SK-N-SH (cell line): ENCODE data around the gene FFAR3. TPM values are rescaled to one million over a fixed set of nuclear protein-coding genes. Genes with fewer than 3 reads are reported as not detected.

Experiments
- CTCF ChIA-PET: fragments of 300-600, 350-600 bp; formaldehyde crosslinking; extraction: SDS; loops from one replicate; lab custom pipeline; 2021; lab: Yijun Ruan, JAX
- POLR2A ChIA-PET: fragments of 350-600 bp; sonication (Branson Sonifier 250); formaldehyde crosslinking; extraction: SDS; loops from one replicate; lab custom pipeline; 2020; ENCODE audit warnings: antibody characterized with exemption, inconsistent platforms; lab: Yijun Ruan, JAX
- DNase-seq: peaks from one replicate; pipeline ENCODE4 v3.0.0; 2012
- H2AFZ ChIP-seq: fragments of 200-600 bp; sonication (generic); 2 replicates; pipeline ENCODE4 v1.8.1; 2016; ENCODE audit warnings: antibody characterized with exemption, mild to moderate bottlenecking, low read depth
- H3F3A ChIP-seq: fragments of 200-600 bp; sonication (generic); replicated peaks from 2 replicates; pipeline ENCODE3; 2016; ENCODE audit warnings: antibody characterized with exemption, mild to moderate bottlenecking; ENCODE audit not compliant: insufficient read depth
- H3K27ac ChIP-seq, 2 experiments: fragments of 200-500 bp in 1 of 2; fragments of 200-600 bp in 1 of 2; sonication (Bioruptor generic) in 1 of 2; sonication (generic), shearing (Covaris generic) in 1 of 2; 2 replicates each; pipeline versions ENCODE4 v1.5.1 to v1.6.1; 2014 to 2016; ENCODE audit warnings: low read depth in 2 of 2, inconsistent platforms in 1 of 2, low read length in 1 of 2, mild to moderate bottlenecking in 1 of 2, mixed read lengths in 1 of 2
- H3K27me3 ChIP-seq: fragments of 200-600 bp; sonication (generic), shearing (Covaris generic); 2 replicates; pipeline ENCODE4 v1.6.1; 2016; ENCODE audit warnings: mixed run types; ENCODE audit not compliant: insufficient read depth
- H3K36me3 ChIP-seq, 2 experiments: fragments of 200-500 bp in 1 of 2; fragments of 200-600 bp in 1 of 2; sonication (Bioruptor generic) in 1 of 2; sonication (generic) in 1 of 2; replicated peaks in 1 of 2; 2 replicates each; pipeline versions ENCODE3 to v1.5.1; 2014 to 2016; ENCODE audit warnings: low read length in 1 of 2, mild to moderate bottlenecking in 1 of 2; ENCODE audit not compliant: insufficient read depth in 2 of 2, control insufficient read depth in 1 of 2
- H3K4me1 ChIP-seq, 2 experiments: fragments of 200-500 bp in 1 of 2; fragments of 200-600 bp in 1 of 2; sonication (Bioruptor generic) in 1 of 2; sonication (generic), shearing (Covaris generic) in 1 of 2; 2 replicates each; pipeline versions ENCODE4 v1.5.1 to v1.6.1; 2014 to 2016; ENCODE audit warnings: low read depth in 1 of 2, low read length in 1 of 2, mixed run types in 1 of 2; ENCODE audit not compliant: insufficient read depth in 2 of 2, control insufficient read depth in 1 of 2
- H3K4me2 ChIP-seq: fragments of 200-600 bp; sonication (generic), shearing (Covaris generic); 2 replicates; pipeline ENCODE4 v1.6.1; 2017; ENCODE audit warnings: mixed run types
- H3K4me3 ChIP-seq, 2 experiments: fragments of 200-500 bp in 1 of 2; fragments of 200-600 bp in 1 of 2; sonication (Bioruptor generic) in 1 of 2; sonication (generic), shearing (Covaris generic) in 1 of 2; 2 replicates each; pipeline versions ENCODE4 v1.5.1 to v1.8.1; 2014 to 2016; ENCODE audit warnings: low read depth in 2 of 2, inconsistent platforms in 1 of 2, low read length in 1 of 2, mild to moderate bottlenecking in 1 of 2, mixed read lengths in 1 of 2, moderate library complexity in 1 of 2
- H3K79me2 ChIP-seq: fragments of 200-600 bp; sonication (generic); 2 replicates; pipeline ENCODE4 v1.8.1; 2017; ENCODE audit warnings: mild to moderate bottlenecking; ENCODE audit not compliant: insufficient read depth
- H3K9ac ChIP-seq: fragments of 200-600 bp; sonication (generic); 2 replicates; pipeline ENCODE4 v1.6.1; 2017; ENCODE audit warnings: mixed run types
- H3K9me2 ChIP-seq: fragments of 200-600 bp; sonication (generic); 2 replicates; pipeline ENCODE4 v1.6.1; 2017; ENCODE audit warnings: mixed run types
- H3K9me3 ChIP-seq: fragments of 200-600 bp; sonication (generic); 2 replicates; pipeline ENCODE4 v1.6.1; 2017; ENCODE audit warnings: mixed run types, mild to moderate bottlenecking, moderate library complexity
- H4K20me1 ChIP-seq: fragments of 200-600 bp; sonication (generic); 2 replicates; pipeline ENCODE4 v1.6.1; 2017; ENCODE audit warnings: mild to moderate bottlenecking, mixed run types; ENCODE audit not compliant: insufficient read depth
- CHD2 ChIP-seq: fragments of 150-350 bp; IDR thresholded peaks from 2 replicates; pipeline ENCODE4 v1.6.1; 2018; ENCODE audit warnings: low read length; ENCODE audit not compliant: partially characterized antibody
- ELF1 ChIP-seq: IDR thresholded peaks from 2 replicates; pipeline ENCODE4 v1.4.0; 2012
- EP300 ChIP-seq, 2 experiments: IDR thresholded peaks; 2 replicates each; pipeline versions ENCODE4 v1.4.0 to v1.6.1; 2012; ENCODE audit warnings: borderline replicate concordance in 1 of 2, low read depth in 1 of 2, low read length in 1 of 2
- EZH2phosphoT487 ChIP-seq: fragments of 200-600 bp; sonication (generic); IDR thresholded peaks from 2 replicates; pipeline ENCODE4 v1.6.1; 2017; ENCODE audit warnings: low read depth, mixed run types, mild to moderate bottlenecking, antibody characterized with exemption, moderate library complexity, borderline replicate concordance
- FOSL2 ChIP-seq: IDR thresholded peaks from 2 replicates; pipeline ENCODE4 v1.4.0; 2012; ENCODE audit warnings: low read depth, mild to moderate bottlenecking, moderate library complexity, borderline replicate concordance
- FOXJ3 ChIP-seq: sonication (generic); formaldehyde crosslinking; IDR thresholded peaks from 2 replicates; pipeline ENCODE4 v1.5.1; 2020; ENCODE audit warnings: mild to moderate bottlenecking, missing genetic modification reagents
- FOXM1 ChIP-seq: IDR thresholded peaks from 2 replicates; pipeline ENCODE4 v1.4.0; 2012; ENCODE audit warnings: low read depth, mild to moderate bottlenecking
- GATA2 ChIP-seq: sonication (generic); formaldehyde crosslinking; IDR thresholded peaks from 2 replicates; pipeline ENCODE4 v1.5.0; 2020; ENCODE audit warnings: mild to moderate bottlenecking, missing genetic modification reagents
- IRF3 ChIP-seq: fragments of 150-350 bp; IDR thresholded peaks from 2 replicates; pipeline ENCODE4 v1.6.1; 2016; ENCODE audit warnings: mild to moderate bottlenecking, low read depth, low read length
- NRF1 ChIP-seq: IDR thresholded peaks from 2 replicates; pipeline ENCODE4 v1.6.1; 2012; ENCODE audit warnings: low read depth, mild to moderate bottlenecking, low read length
- POLR2AphosphoS5 ChIP-seq: IDR thresholded peaks from 2 replicates; pipeline ENCODE4 v1.6.1; 2012; ENCODE audit warnings: low read depth, low read length
- RAD21 ChIP-seq: IDR thresholded peaks from 2 replicates; pipeline ENCODE4 v1.6.1; 2012; ENCODE audit warnings: mild to moderate bottlenecking, low read length
- RCOR1 ChIP-seq: fragments of 150-350 bp; IDR thresholded peaks from 2 replicates; pipeline ENCODE4 v1.6.1; 2017; ENCODE audit warnings: antibody characterized with exemption, low read length
- RFX5 ChIP-seq: IDR thresholded peaks from 2 replicates; pipeline ENCODE4 v1.6.1; 2012; ENCODE audit warnings: mild to moderate bottlenecking, improper control_type of control experiment, low read length
- RXRA ChIP-seq: IDR thresholded peaks from 2 replicates; pipeline ENCODE4 v1.4.0; 2012; ENCODE audit warnings: low read depth, mild to moderate bottlenecking, borderline replicate concordance
- SIN3A ChIP-seq: IDR thresholded peaks from 2 replicates; pipeline ENCODE4 v1.6.1; 2012; ENCODE audit warnings: low read depth, mild to moderate bottlenecking, low read length, moderate library complexity, borderline replicate concordance
- USF2 ChIP-seq: fragments of 150-350 bp; IDR thresholded peaks from 2 replicates; pipeline ENCODE4 v1.6.1; 2017; ENCODE audit warnings: antibody characterized with exemption, low read length, low read depth, borderline replicate concordance
- WGBS: methylation state at CpG from one replicate; pipeline ENCODE4 v1.1.6; 2017; ENCODE audit warnings: low lambda C conversion rate; 5-methylcytosine and 5-hydroxymethylcytosine counted together
- polyA plus RNA-seq, 3 experiments: library from polyadenylated mRNA; depleted of rRNA; stranded (reverse); fragments of >200 nt; gene quantifications; 2 replicates each; pipeline ENCODE4 v1.2.3, GENCODE V29; 2012
- TF ChIP-seq, protein P1 (sequence below): IDR thresholded peaks from 2 replicates; pipeline ENCODE4 v1.4.0; 2012; ENCODE audit warnings: low read depth, borderline replicate concordance
- TF ChIP-seq, protein P2 (sequence below): IDR thresholded peaks from 2 replicates; pipeline ENCODE4; 2012
- TF ChIP-seq, protein P3 (sequence below): IDR thresholded peaks from 2 replicates; pipeline ENCODE4 v1.4.0; 2012; ENCODE audit warnings: low read depth, borderline replicate concordance

FFAR3 gene
- polyA plus RNA-seq, 1 of the 3 experiments (the other 2 are of a cell fraction), result not detected

DNA sequence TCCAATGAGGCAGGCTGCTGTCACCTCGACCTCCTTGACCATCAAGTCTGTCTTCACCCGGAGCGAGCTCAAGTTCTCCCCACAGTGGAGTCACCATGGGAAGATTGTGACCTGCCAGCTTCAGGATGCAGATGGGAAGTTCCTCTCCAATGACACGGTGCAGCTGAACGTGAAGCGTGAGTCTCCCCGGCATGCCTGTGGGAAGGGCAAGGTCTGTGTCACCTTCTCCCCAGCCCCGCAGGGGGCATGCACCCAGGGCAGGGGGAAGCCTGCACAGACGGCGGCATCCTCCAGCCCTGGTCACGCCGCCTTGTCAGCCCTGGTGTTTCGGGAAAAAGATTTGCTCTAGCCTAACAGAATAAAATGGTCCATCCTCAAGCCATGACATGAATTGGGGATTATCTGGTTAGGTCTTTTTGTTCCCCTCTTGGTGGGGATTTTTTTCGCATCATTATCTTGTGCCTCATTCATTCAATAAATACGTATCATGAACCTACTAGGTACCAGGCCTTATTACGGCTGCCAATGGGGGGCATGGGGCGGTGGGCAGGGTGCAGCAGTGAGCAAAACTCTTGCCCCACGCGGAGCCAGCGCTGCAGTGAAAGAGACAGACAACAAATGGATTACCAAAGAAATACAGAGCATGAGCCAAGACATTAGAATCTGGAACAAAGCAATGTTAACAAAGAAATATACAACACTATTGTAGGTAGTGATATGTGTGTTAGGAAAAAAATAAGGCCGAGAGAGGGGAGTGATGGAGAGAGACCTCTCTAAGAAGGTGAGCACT lies 21.9 kb upstream of the FFAR3 start:
- POLR2A ChIA-PET, result no interaction called here
- H3K9me3 ChIP-seq, result no peaks in the 10 kb centered on the region

More for the DNA sequence above, 21.9 kb upstream of the FFAR3 start:
- DNase-seq, result no peak
- Histone ChIP-seq H3K27ac (no peak overlapping the region), H3K27me3 (peaks cover 85% of the 10 kb centered on the region), H3K79me2 (no peaks in the 10 kb centered on the region), H3K4me2 (no peak overlapping the region), H3K4me1 (no peaks in the 10 kb centered on the region), H2AFZ (no peak overlapping the region)
- no peak for TF ChIP-seq EZH2phosphoT487
- TF ChIP-seq FOSL2, result no peak
- no peak for TF ChIP-seq SIN3A
- TF ChIP-seq POLR2AphosphoS5, result no peak
- TF ChIP-seq FOXM1, result no peak
- TF ChIP-seq USF2, result no peak
- no peak for TF ChIP-seq NRF1
- TF ChIP-seq, protein P1, sequence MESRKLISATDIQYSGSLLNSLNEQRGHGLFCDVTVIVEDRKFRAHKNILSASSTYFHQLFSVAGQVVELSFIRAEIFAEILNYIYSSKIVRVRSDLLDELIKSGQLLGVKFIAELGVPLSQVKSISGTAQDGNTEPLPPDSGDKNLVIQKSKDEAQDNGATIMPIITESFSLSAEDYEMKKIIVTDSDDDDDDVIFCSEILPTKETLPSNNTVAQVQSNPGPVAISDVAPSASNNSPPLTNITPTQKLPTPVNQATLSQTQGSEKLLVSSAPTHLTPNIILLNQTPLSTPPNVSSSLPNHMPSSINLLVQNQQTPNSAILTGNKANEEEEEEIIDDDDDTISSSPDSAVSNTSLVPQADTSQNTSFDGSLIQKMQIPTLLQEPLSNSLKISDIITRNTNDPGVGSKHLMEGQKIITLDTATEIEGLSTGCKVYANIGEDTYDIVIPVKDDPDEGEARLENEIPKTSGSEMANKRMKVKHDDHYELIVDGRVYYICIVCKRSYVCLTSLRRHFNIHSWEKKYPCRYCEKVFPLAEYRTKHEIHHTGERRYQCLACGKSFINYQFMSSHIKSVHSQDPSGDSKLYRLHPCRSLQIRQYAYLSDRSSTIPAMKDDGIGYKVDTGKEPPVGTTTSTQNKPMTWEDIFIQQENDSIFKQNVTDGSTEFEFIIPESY, result no peak
- no peak for TF ChIP-seq CHD2
- TF ChIP-seq, protein P2, sequence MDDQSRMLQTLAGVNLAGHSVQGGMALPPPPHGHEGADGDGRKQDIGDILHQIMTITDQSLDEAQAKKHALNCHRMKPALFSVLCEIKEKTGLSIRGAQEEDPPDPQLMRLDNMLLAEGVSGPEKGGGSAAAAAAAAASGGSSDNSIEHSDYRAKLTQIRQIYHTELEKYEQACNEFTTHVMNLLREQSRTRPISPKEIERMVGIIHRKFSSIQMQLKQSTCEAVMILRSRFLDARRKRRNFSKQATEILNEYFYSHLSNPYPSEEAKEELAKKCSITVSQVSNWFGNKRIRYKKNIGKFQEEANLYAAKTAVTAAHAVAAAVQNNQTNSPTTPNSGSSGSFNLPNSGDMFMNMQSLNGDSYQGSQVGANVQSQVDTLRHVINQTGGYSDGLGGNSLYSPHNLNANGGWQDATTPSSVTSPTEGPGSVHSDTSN, result no peak
- TF ChIP-seq RXRA, result no peak
- TF ChIP-seq, protein P3, sequence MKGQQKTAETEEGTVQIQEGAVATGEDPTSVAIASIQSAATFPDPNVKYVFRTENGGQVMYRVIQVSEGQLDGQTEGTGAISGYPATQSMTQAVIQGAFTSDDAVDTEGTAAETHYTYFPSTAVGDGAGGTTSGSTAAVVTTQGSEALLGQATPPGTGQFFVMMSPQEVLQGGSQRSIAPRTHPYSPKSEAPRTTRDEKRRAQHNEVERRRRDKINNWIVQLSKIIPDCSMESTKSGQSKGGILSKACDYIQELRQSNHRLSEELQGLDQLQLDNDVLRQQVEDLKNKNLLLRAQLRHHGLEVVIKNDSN, result no peak
- no peak for TF ChIP-seq RCOR1
- TF ChIP-seq GATA2 (CRISPR knock-in tag), result no peak
- TF ChIP-seq EP300 (IDR thresholded peaks at IDR 0.05; ENCODE audit: borderline replicate concordance in 1 of 2, low read depth in 1 of 2, low read length in 1 of 2), result no peak
- TF ChIP-seq ELF1, result no peak
- TF ChIP-seq RAD21, result no peak
- no peak for TF ChIP-seq FOXJ3 (CRISPR knock-in tag)
- TF ChIP-seq RFX5, result no peak
- no peak for TF ChIP-seq IRF3
- TF ChIP-seq, all 33 proteins: peak for 0
- Histone ChIP-seq H3K4me3 (no peak overlapping the region), H3K9ac (no peak overlapping the region), H3K36me3 (no peaks in the 10 kb centered on the region), H3F3A (no peaks in the 10 kb centered on the region), H3K9me2 (no peaks in the 10 kb centered on the region), H4K20me1 (no peaks in the 10 kb centered on the region)
- CTCF ChIA-PET, result no interaction called here
- 27% methylated on average over 19 of the region's 21 CpGs for WGBS
